HCT116 (cell line): ENCODE measurements around the gene SH3TC1.

Source experiments
- CTCF ChIP-seq, 3 experiments: fragments of 200-600 bp in 1 of 3; sonication (generic) in 1 of 3; IDR thresholded peaks in 2 of 3; conservative IDR thresholded peaks in 1 of 3; 2 replicates each; pipeline ENCODE4 v1.5.1; 2012 to 2017; ENCODE audit warnings: low read depth in 2 of 3, low read length in 2 of 3, antibody characterized with exemption in 1 of 3, borderline replicate concordance in 1 of 3, control low read depth in 1 of 3, mild to moderate bottlenecking in 1 of 3, mixed read lengths in 1 of 3, mixed run types in 1 of 3, moderate library complexity in 1 of 3; ENCODE audit not compliant: insufficient read depth in 1 of 3
- FOSL1 ChIP-seq: IDR thresholded peaks from 2 replicates; pipeline ENCODE4 v1.6.1; 2012; ENCODE audit warnings: low read depth
- POLR2AphosphoS5 ChIP-seq: IDR thresholded peaks from 2 replicates; pipeline ENCODE4 v1.6.1; 2011; ENCODE audit warnings: mild to moderate bottlenecking, low read depth, low read length, moderate library complexity

- TF ChIP-seq CTCF (IDR thresholded peaks at IDR 0.05 in 2 of 3, conservative IDR thresholded peaks at IDR 0.05 in 1 of 3; ENCODE audit: borderline replicate concordance in 1 of 3, insufficient read depth in 1 of 3, low read depth in 2 of 3, low read length in 2 of 3) (no peak), POLR2AphosphoS5 (no peak), FOSL1 (no peak)
Measured at GRCh38 chr4:8242782-8243560, 43.9 kb downstream of the SH3TC1 start.
